ENCODE results near the gene INPP5K. TPM values are rescaled to one million over a fixed set of nuclear protein-coding genes. Genes with fewer than 3 reads are reported as not detected.
"Not testable (repeated sequence)": the region's sequence is repeated elsewhere in the genome, so short reads cannot be mapped to it uniquely, and the experiment has no call there.

INPP5K gene
- polyA plus RNA-seq, 3 donors: 17.6 to 20.6 (median 19.5) TPM

GRCh38 chr17:1548032-1548431 lies 31.6 kb upstream of the INPP5K start:
- DNase-seq (ENCODE audit: low read depth in 3 of 3, low spot score in 2 of 3): no peak

- DNase-seq (ENCODE audit: low read depth in 3 of 3, low spot score in 2 of 3): no peak
Observed at GRCh38 chr17:1546292-1546922, 30.0 kb upstream of the INPP5K start.

- no peak for DNase-seq (ENCODE audit: low read depth in 3 of 3, low spot score in 2 of 3)
Observed at GRCh38 chr17:1545618-1546017, 29.2 kb upstream of the INPP5K start.

- no peak for DNase-seq (ENCODE audit: low read depth in 3 of 3, low spot score in 2 of 3)
Observed at GRCh38 chr17:1542316-1542715, 25.9 kb upstream of the INPP5K start.

GRCh38 chr17:1541367-1541904 lies 25.0 kb upstream of the INPP5K start:
- no peak for DNase-seq (ENCODE audit: low read depth in 3 of 3, low spot score in 2 of 3)

- no peak for DNase-seq (ENCODE audit: low read depth in 3 of 3, low spot score in 2 of 3)
Observed at GRCh38 chr17:1539811-1540210, 23.4 kb upstream of the INPP5K start.

- no peak for DNase-seq (ENCODE audit: low read depth in 3 of 3, low spot score in 2 of 3)
Observed at GRCh38 chr17:1535737-1536136, 19.3 kb upstream of the INPP5K start.

GRCh38 chr17:1533661-1534325 lies 17.4 kb upstream of the INPP5K start:
- DNase-seq (ENCODE audit: low read depth in 3 of 3, low spot score in 2 of 3): no peak

GRCh38 chr17:1532836-1533602 lies 16.6 kb upstream of the INPP5K start:
- no peak for DNase-seq (ENCODE audit: low read depth in 3 of 3, low spot score in 2 of 3)

- DNase-seq (ENCODE audit: low read depth in 3 of 3, low spot score in 2 of 3): no peak
Observed at GRCh38 chr17:1529863-1530262, 13.5 kb upstream of the INPP5K start.

- DNase-seq (ENCODE audit: low read depth in 3 of 3, low spot score in 2 of 3): not testable (repeated sequence)
Observed at GRCh38 chr17:1526876-1527275, 10.5 kb upstream of the INPP5K start.

- DNase-seq (ENCODE audit: low read depth in 3 of 3, low spot score in 2 of 3): no peak
Observed at GRCh38 chr17:1522626-1523025, 6.2 kb upstream of the INPP5K start.

- DNase-seq (ENCODE audit: low read depth in 3 of 3, low spot score in 2 of 3): no peak
Observed at GRCh38 chr17:1521086-1521640, 4.8 kb upstream of the INPP5K start.

GRCh38 chr17:1519678-1520077 lies 3.3 kb upstream of the INPP5K start:
- DNase-seq (ENCODE audit: low read depth in 3 of 3, low spot score in 2 of 3): no peak

- no peak for DNase-seq (ENCODE audit: low read depth in 3 of 3, low spot score in 2 of 3)
Observed at GRCh38 chr17:1518410-1518809, 2.0 kb upstream of the INPP5K start.

GRCh38 chr17:1515640-1516387 lies 598 bp downstream of the INPP5K start:
- DNase-seq (ENCODE audit: low read depth in 3 of 3, low spot score in 2 of 3): peak; percentile 67 to 84 (median 78)

GRCh38 chr17:1512351-1512750 lies 4.1 kb downstream of the INPP5K start:
- no peak for DNase-seq (ENCODE audit: low read depth in 3 of 3, low spot score in 2 of 3)

GRCh38 chr17:1511756-1512321 lies 4.6 kb downstream of the INPP5K start:
- no peak for DNase-seq (ENCODE audit: low read depth in 3 of 3, low spot score in 2 of 3)

- no peak for DNase-seq (ENCODE audit: low read depth in 3 of 3, low spot score in 2 of 3)
Observed at GRCh38 chr17:1511290-1511689, 5.1 kb downstream of the INPP5K start.

- no peak for DNase-seq (ENCODE audit: low read depth in 3 of 3, low spot score in 2 of 3)
Observed at GRCh38 chr17:1509290-1509881, 7.0 kb downstream of the INPP5K start.

Data from right renal cortex interstitium (tissue), 3 donors.